Spleen (tissue), 7 donors: ENCODE data around the gene SMG5.

Experiments used
- POLR2AphosphoS5 ChIP-seq, 3 donors: sonication (generic); formaldehyde crosslinking; IDR thresholded peaks; one replicate each; pipeline ENCODE4 v1.5.1; 2017; ENCODE audit warnings: antibody characterized with exemption in 3 of 3
- TF ChIP-seq, protein P1 (sequence below), 11 experiments: fragments of 200-600 bp in 7 of 11; fragments of 450-650 bp in 4 of 11; sonication (generic) in 4 of 11; IDR thresholded peaks in 8 of 11; conservative IDR thresholded peaks in 3 of 11; 1 replicate in 7 of 11; 2 replicates in 4 of 11; pipeline versions ENCODE4 v1.4.0 to v1.8.0; 2016 to 2021; ENCODE audit warnings: antibody characterized with exemption in 11 of 11, inconsistent platforms in 4 of 11, mild to moderate bottlenecking in 1 of 11
- donor health status: DM: no; HTN: no; CAD: no; lungs with moderate emphysema.
- donor health status: DM: no; HTN: no; CAD: no.
- donor health status: DM: no; HTN: no; CAD: no.

- TF ChIP-seq, protein P1, sequence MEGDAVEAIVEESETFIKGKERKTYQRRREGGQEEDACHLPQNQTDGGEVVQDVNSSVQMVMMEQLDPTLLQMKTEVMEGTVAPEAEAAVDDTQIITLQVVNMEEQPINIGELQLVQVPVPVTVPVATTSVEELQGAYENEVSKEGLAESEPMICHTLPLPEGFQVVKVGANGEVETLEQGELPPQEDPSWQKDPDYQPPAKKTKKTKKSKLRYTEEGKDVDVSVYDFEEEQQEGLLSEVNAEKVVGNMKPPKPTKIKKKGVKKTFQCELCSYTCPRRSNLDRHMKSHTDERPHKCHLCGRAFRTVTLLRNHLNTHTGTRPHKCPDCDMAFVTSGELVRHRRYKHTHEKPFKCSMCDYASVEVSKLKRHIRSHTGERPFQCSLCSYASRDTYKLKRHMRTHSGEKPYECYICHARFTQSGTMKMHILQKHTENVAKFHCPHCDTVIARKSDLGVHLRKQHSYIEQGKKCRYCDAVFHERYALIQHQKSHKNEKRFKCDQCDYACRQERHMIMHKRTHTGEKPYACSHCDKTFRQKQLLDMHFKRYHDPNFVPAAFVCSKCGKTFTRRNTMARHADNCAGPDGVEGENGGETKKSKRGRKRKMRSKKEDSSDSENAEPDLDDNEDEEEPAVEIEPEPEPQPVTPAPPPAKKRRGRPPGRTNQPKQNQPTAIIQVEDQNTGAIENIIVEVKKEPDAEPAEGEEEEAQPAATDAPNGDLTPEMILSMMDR (IDR thresholded peaks at IDR 0.05 in 8 of 11, conservative IDR thresholded peaks at IDR 0.05 in 3 of 11): no peak
- TF ChIP-seq POLR2AphosphoS5 (IDR thresholded peaks at IDR 0.05): no peak
These were observed 1.5 kb upstream of the SMG5 start, which contains the start of gene TMEM79 for GRCh38 chr1:156284112-156284511.
